B cell (primary cell): ENCODE results near the gene PEX6. TPM values are rescaled to one million over a fixed set of nuclear protein-coding genes. Genes with fewer than 3 reads are reported as not detected.

Experiments
- ATAC-seq: fragments of 200-7000 bp; cut with Tn5 transposase; one replicate; pipeline ENCODE4 v1.10.0; 2021; ENCODE audit warnings: low read depth, mild to moderate bottlenecking, moderate number of reproducible peaks, moderate library complexity
- CTCF ChIA-PET: fragments of 350-600 bp; sonication (Branson Sonifier 250); formaldehyde crosslinking; loops from one replicate; lab custom pipeline; 2021; ENCODE audit warnings: antibody characterized with exemption, inconsistent platforms; lab: Charles Lee
- POLR2A ChIA-PET: fragments of 350-600 bp; sonication (Branson Sonifier 250); formaldehyde crosslinking; loops from one replicate; lab custom pipeline; 2021; ENCODE audit warnings: antibody characterized with exemption; lab: Charles Lee
- DNase-seq: peaks from one replicate; pipeline ENCODE4 v3.0.0; 2013
- H2AFZ ChIP-seq: 2 replicates; pipeline ENCODE4 v1.6.1; 2012; ENCODE audit warnings: mild to moderate bottlenecking, low read depth, low read length; ENCODE audit not compliant: insufficient read depth, poor library complexity, severe bottlenecking
- H3K27ac ChIP-seq, 2 donors: 1 replicate in 1 of 2; 2 replicates in 1 of 2; pipeline ENCODE4 v1.5.1; 2012 to 2013; ENCODE audit warnings: low read length in 2 of 2, mild to moderate bottlenecking in 2 of 2, moderate library complexity in 1 of 2
- H3K27me3 ChIP-seq, 4 experiments: fragments of 200-600 bp in 1 of 4; sonication (generic) in 1 of 4; replicated peaks in 1 of 4; 1 replicate in 2 of 4; 2 replicates in 2 of 4; pipeline versions ENCODE4 v1.6.1 to v1.7.0; 2013 to 2016; ENCODE audit warnings: low read length in 3 of 4, mild to moderate bottlenecking in 2 of 4, mixed read lengths in 1 of 4, moderate library complexity in 1 of 4; ENCODE audit not compliant: insufficient read depth in 4 of 4, control insufficient read depth in 3 of 4; ENCODE audit errors: control extremely low read depth in 1 of 4
- H3K36me3 ChIP-seq, 2 experiments: replicated peaks in 1 of 2; 1 replicate in 1 of 2; 2 replicates in 1 of 2; pipeline versions ENCODE4 v1.6.1 to v1.7.1; 2013; ENCODE audit warnings: low read length in 1 of 2; ENCODE audit not compliant: insufficient read depth in 2 of 2, control insufficient read depth in 1 of 2; ENCODE audit errors: control extremely low read depth in 1 of 2, extremely low read depth in 1 of 2
- H3K4me1 ChIP-seq, 2 donors: fragments of 200-600 bp in 1 of 2; sonication (generic) in 1 of 2; 1 replicate in 1 of 2; 2 replicates in 1 of 2; pipeline versions ENCODE4 v1.5.1 to v1.6.1; 2013 to 2017; ENCODE audit warnings: low read length in 2 of 2; ENCODE audit not compliant: control insufficient read depth in 2 of 2, insufficient read depth in 2 of 2
- H3K4me2 ChIP-seq: replicated peaks from 2 replicates; pipeline ENCODE3; 2012; ENCODE audit warnings: mild to moderate bottlenecking, low read depth, low read length; ENCODE audit not compliant: poor library complexity, severe bottlenecking
- H3K4me3 ChIP-seq, 5 experiments: fragments of 200-600 bp in 1 of 5; sonication (generic) in 1 of 5; 1 replicate in 3 of 5; 2 replicates in 2 of 5; pipeline versions ENCODE4 v1.5.1 to v1.7.0; 2011 to 2016; ENCODE audit warnings: low read length in 4 of 5, mild to moderate bottlenecking in 4 of 5, low read depth in 2 of 5, control low read depth in 1 of 5, moderate library complexity in 1 of 5; ENCODE audit not compliant: insufficient read depth in 1 of 5; ENCODE audit errors: control extremely low read depth in 1 of 5, extremely low read depth in 1 of 5
- H3K79me2 ChIP-seq: fragments of 200-600 bp; sonication (generic); one replicate; pipeline ENCODE4 v1.6.0; 2016; ENCODE audit warnings: low read length; ENCODE audit not compliant: control insufficient read depth, insufficient read depth
- H3K9ac ChIP-seq: fragments of 200-600 bp; sonication (generic); 2 replicates; pipeline ENCODE4 v1.6.1; 2017; ENCODE audit warnings: mild to moderate bottlenecking, low read length, moderate library complexity
- H3K9me3 ChIP-seq, 3 donors: one replicate each; pipeline versions ENCODE4 v1.6.1 to v1.7.1; 2013; ENCODE audit warnings: low read length in 2 of 3; ENCODE audit not compliant: control insufficient read depth in 2 of 3, insufficient read depth in 1 of 3; ENCODE audit errors: control extremely low read depth in 1 of 3
- H4K20me1 ChIP-seq: 2 replicates; pipeline ENCODE4 v1.6.0; 2012; ENCODE audit warnings: mild to moderate bottlenecking, low read length; ENCODE audit not compliant: insufficient read depth, control insufficient read depth, poor library complexity, severe bottlenecking
- H3K27ac Mint-ChIP-seq: one replicate; pipeline ENCODE4 v1.8.0; 2021; ENCODE audit warnings: mixed read lengths
- H3K27me3 Mint-ChIP-seq: one replicate; pipeline ENCODE4 v1.8.0; 2021; ENCODE audit warnings: mixed read lengths
- H3K4me1 Mint-ChIP-seq: one replicate; pipeline ENCODE4 v1.8.0; 2021; ENCODE audit warnings: mixed read lengths
- H3K4me3 Mint-ChIP-seq: one replicate; pipeline ENCODE4 v1.8.0; 2021; ENCODE audit warnings: mixed read lengths
- H3K9me3 Mint-ChIP-seq: one replicate; pipeline ENCODE4 v1.8.0; 2022; ENCODE audit warnings: mixed read lengths; ENCODE audit not compliant: insufficient read depth
- CTCF ChIP-seq: fragments of 200-600 bp; IDR thresholded peaks from one replicate; pipeline ENCODE4 v1.8.0; 2022; ENCODE audit warnings: antibody characterized with exemption, mild to moderate bottlenecking
- EZH2 ChIP-seq: IDR thresholded peaks from 2 replicates; pipeline ENCODE4 v1.6.1; 2012; ENCODE audit warnings: borderline replicate concordance, low read depth, mild to moderate bottlenecking, moderate library complexity, low read length; ENCODE audit not compliant: insufficient read depth, poor library complexity, severe bottlenecking
- WGBS: methylation state at CpG from one replicate; pipeline ENCODE4 v1.1.5; 2013; ENCODE audit warnings: missing lambda C conversion rate; ENCODE audit not compliant: insufficient coverage; 5-methylcytosine and 5-hydroxymethylcytosine counted together
- intact Hi-C: fragments of 100-400 bp; cut with micrococcal nuclease; formaldehyde crosslinking; loops from one replicate; pipeline ENCODE4 v1.10.0; 2022
- polyA plus RNA-seq: library from polyadenylated mRNA; depleted of rRNA; stranded (reverse); fragments of >200 nt; gene quantifications from 2 replicates; pipeline ENCODE4 v1.2.3, GENCODE V29; 2012
- total RNA-seq, 2 donors: library from RNA; stranded (reverse); fragments of 120-200 nt in 1 of 2; gene quantifications; 1 replicate in 1 of 2; 2 replicates in 1 of 2; pipeline versions ENCODE4 v1.2.3 to v1.2.4, GENCODE V29; 2013 to 2022

The PEX6 gene
- total and polyA plus RNA-seq, 2 donors (not counting 1 experiment from before 2014, with no cell fraction given) = 16.0 to 16.6 TPM

DNA sequence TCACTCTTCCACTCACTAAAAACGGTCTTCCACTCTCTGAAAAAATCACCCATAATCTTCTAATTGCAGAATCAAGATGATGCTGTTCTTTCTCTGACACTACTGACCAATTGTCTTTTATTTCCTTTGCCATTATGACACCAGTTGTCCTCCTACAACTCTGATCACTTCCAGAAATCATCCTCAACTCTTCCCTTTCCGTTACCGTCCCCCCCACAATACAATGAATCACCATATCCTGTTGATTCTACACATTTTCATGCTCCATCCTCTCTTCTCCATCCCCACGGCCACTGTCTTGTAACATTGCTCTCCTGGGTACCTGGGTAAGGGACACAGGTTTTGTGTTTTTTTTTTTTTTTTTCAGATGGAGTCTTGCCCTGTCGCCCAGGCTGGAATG, 2.9 kb upstream of the PEX6 start:
- CTCF ChIA-PET = no interaction called here
- WGBS = 94% methylated on average over 3 of the region's 5 CpGs
- H3K4me3 ChIP-seq = no peak overlapping the region
- H4K20me1 ChIP-seq = no peaks in the 10 kb centered on the region
- H2AFZ ChIP-seq = no peak overlapping the region
- peaks cover 76% of the 10 kb centered on the region for H3K79me2 ChIP-seq
- H3K9ac ChIP-seq = no peak overlapping the region
- H3K4me2 ChIP-seq = no peak overlapping the region
- Mint-ChIP-seq H3K9me3 (no peaks in the 10 kb centered on the region), H3K27ac (no peak overlapping the region), H3K4me1 (peaks cover 48% of the 10 kb centered on the region), H3K4me3 (no peak overlapping the region), H3K27me3 (no peaks in the 10 kb centered on the region)
- no peaks in the 10 kb centered on the region for H3K36me3 ChIP-seq
- H3K9me3 ChIP-seq = no peaks in the 10 kb centered on the region
- POLR2A ChIA-PET = interaction anchor here (0.6 kb wide), 2 partner anchors 34 to 72 kb away, joined by 7 to 10 read pairs; no protein-coding TSS in a partner anchor
- H3K27me3 ChIP-seq = no peaks in the 10 kb centered on the region
- no peak for ATAC-seq
- intact Hi-C loops = no loop called here
- H3K4me1 ChIP-seq = peaks cover 24 to 45% of the 10 kb centered on the region in 2 donors
- TF ChIP-seq CTCF (no peak), EZH2 (no peak)
- no peak overlapping the region for H3K27ac ChIP-seq
- DNase-seq = no peak

GRCh38 chr6:42979523-42980177, 669 bp upstream of the PEX6 start:
- Mint-ChIP-seq H3K9me3 (no peaks in the 10 kb centered on the region), H3K27me3 (no peaks in the 10 kb centered on the region), H3K27ac (peak overlapping the region; percentile 98), H3K4me1 (peaks cover 41% of the 10 kb centered on the region), H3K4me3 (peak overlapping the region; percentile 98)
- H3K27me3 ChIP-seq = no peaks in the 10 kb centered on the region
- 34% methylated on average over 8 of the region's 9 CpGs for WGBS
- DNase-seq = no peak
- no peak for TF ChIP-seq EZH2
- TF ChIP-seq CTCF = no peak
- H3K4me2 ChIP-seq = peak overlapping the region; percentile 82
- H3K27ac ChIP-seq = peak overlapping the region; percentile 73 to 85
- CTCF ChIA-PET = interaction anchor here (0.7 to 2.7 kb wide), 5 partner anchors 48 to 530 kb away, joined by 3 to 6 read pairs (median 3); partner anchors contain the start of gene LRRC73
- no peak for ATAC-seq
- POLR2A ChIA-PET = interaction anchor here (0.8 to 4.0 kb wide), 4 partner anchors 34 to 80 kb away, joined by 3 to 53 read pairs (median 8); partner anchors contain the start of genes CNPY3, KLC4, KLHDC3 and MEA1
- H3K79me2 ChIP-seq = peaks cover 62% of the 10 kb centered on the region
- H4K20me1 ChIP-seq = no peaks in the 10 kb centered on the region
- peaks cover 19 to 32% of the 10 kb centered on the region in 2 donors for H3K4me1 ChIP-seq
- H3K9me3 ChIP-seq = no peaks in the 10 kb centered on the region
- H3K4me3 ChIP-seq = peak overlapping the region; percentile 71 to 88 (median 80)
- H2AFZ ChIP-seq = peak overlapping the region; percentile 82
- peaks cover 0 to 5% of the 10 kb centered on the region in 2 experiments for H3K36me3 ChIP-seq
- intact Hi-C loops = loop anchor here (1.0 to 2.0 kb wide), 5 partner anchors 19 to 195 kb away; partner anchors contain the start of genes CNPY3, GNMT, KLC4 and MEA1
- H3K9ac ChIP-seq = peak overlapping the region; percentile 86
